Nephron progenitor cell (in vitro differentiated cells): ENCODE results near the gene PLXNA2.

ENCODE experiments used
- DNase-seq: peaks from one replicate; pipeline ENCODE4 v3.0.0; 2021
- H3K27ac Mint-ChIP-seq: 2 replicates; pipeline ENCODE4 v1.8.0; 2021; ENCODE audit warnings: mild to moderate bottlenecking, moderate library complexity, mixed read lengths
- H3K27me3 Mint-ChIP-seq: 2 replicates; pipeline ENCODE4 v1.8.0; 2021; ENCODE audit warnings: mild to moderate bottlenecking, low read depth, mixed read lengths; ENCODE audit not compliant: poor library complexity
- H3K36me3 Mint-ChIP-seq: 2 replicates; pipeline ENCODE4 v1.8.0; 2021; ENCODE audit warnings: low read depth, mixed read lengths
- H3K4me1 Mint-ChIP-seq: 2 replicates; pipeline ENCODE4 v1.8.0; 2021; ENCODE audit warnings: mixed read lengths
- H3K4me3 Mint-ChIP-seq: 2 replicates; pipeline ENCODE4 v1.8.0; 2021; ENCODE audit warnings: mild to moderate bottlenecking, moderate library complexity, mixed read lengths
- H3K9me3 Mint-ChIP-seq: 2 replicates; pipeline ENCODE4 v1.8.0; 2021; ENCODE audit warnings: mild to moderate bottlenecking, moderate library complexity, mixed read lengths
- CTCF ChIP-seq: fragments of 200-600 bp; sonication (generic); IDR thresholded peaks from 2 replicates; pipeline ENCODE4 v1.5.0; 2021; ENCODE audit warnings: antibody characterized with exemption

The PLXNA2 gene

GRCh38 chr1:208008534-208008933 is 235.7 kb downstream of the PLXNA2 start:
- H3K4me1 Mint-ChIP-seq, result peaks cover 16% of the 10 kb centered on the region
- H3K9me3 Mint-ChIP-seq, result peaks cover 8% of the 10 kb centered on the region
- H3K36me3 Mint-ChIP-seq, result no peaks in the 10 kb centered on the region

GRCh38 chr1:208007938-208008342 is 236.2 kb downstream of the PLXNA2 start:
- no peaks in the 10 kb centered on the region for H3K36me3 Mint-ChIP-seq
- peaks cover 20% of the 10 kb centered on the region for H3K27me3 Mint-ChIP-seq
- H3K4me1 Mint-ChIP-seq, result peaks cover 16% of the 10 kb centered on the region
- DNase-seq, result no peak
- peaks cover 8% of the 10 kb centered on the region for H3K9me3 Mint-ChIP-seq
- H3K27ac Mint-ChIP-seq, result no peak overlapping the region
- no peak for TF ChIP-seq CTCF
- H3K4me3 Mint-ChIP-seq, result no peak overlapping the region

More at GRCh38 chr1:208008534-208008933, 235.7 kb downstream of the PLXNA2 start:
- DNase-seq, result no peak
- no peak overlapping the region for H3K4me3 Mint-ChIP-seq
- H3K27ac Mint-ChIP-seq, result no peak overlapping the region
- H3K27me3 Mint-ChIP-seq, result peaks cover 23% of the 10 kb centered on the region
- no peak for TF ChIP-seq CTCF

- no peak for TF ChIP-seq CTCF
- Mint-ChIP-seq H3K4me1 (peaks cover 16% of the 10 kb centered on the region), H3K4me3 (no peak overlapping the region)
Observed at GRCh38 chr1:208007319-208007937, 236.8 kb downstream of the PLXNA2 start.

GRCh38 chr1:208006258-208006920 is 237.8 kb downstream of the PLXNA2 start:
- no peaks in the 10 kb centered on the region for H3K36me3 Mint-ChIP-seq
- no peak overlapping the region for H3K4me3 Mint-ChIP-seq
- peaks cover 16% of the 10 kb centered on the region for H3K4me1 Mint-ChIP-seq
- TF ChIP-seq CTCF, result no peak
- peaks cover 24% of the 10 kb centered on the region for H3K27me3 Mint-ChIP-seq
- H3K27ac Mint-ChIP-seq, result no peak overlapping the region
- no peak for DNase-seq
- peaks cover 16% of the 10 kb centered on the region for H3K9me3 Mint-ChIP-seq

More at GRCh38 chr1:208007319-208007937, 236.8 kb downstream of the PLXNA2 start:
- Mint-ChIP-seq H3K27ac (no peak overlapping the region), H3K9me3 (peaks cover 8% of the 10 kb centered on the region), H3K27me3 (peaks cover 20% of the 10 kb centered on the region), H3K36me3 (no peaks in the 10 kb centered on the region)
- no peak for DNase-seq

- no peak for DNase-seq
- H3K27me3 Mint-ChIP-seq, result peaks cover 27% of the 10 kb centered on the region
- peaks cover 19% of the 10 kb centered on the region for H3K9me3 Mint-ChIP-seq
- H3K4me3 Mint-ChIP-seq, result no peak overlapping the region
- no peak for TF ChIP-seq CTCF
- no peaks in the 10 kb centered on the region for H3K36me3 Mint-ChIP-seq
- H3K4me1 Mint-ChIP-seq, result peaks cover 13% of the 10 kb centered on the region
- H3K27ac Mint-ChIP-seq, result no peak overlapping the region
Observed at GRCh38 chr1:208004851-208005250, 239.3 kb downstream of the PLXNA2 start.

GRCh38 chr1:208003241-208003640 is 240.9 kb downstream of the PLXNA2 start:
- peaks cover 10% of the 10 kb centered on the region for H3K4me1 Mint-ChIP-seq
- DNase-seq, result no peak
- no peak overlapping the region for H3K27ac Mint-ChIP-seq
- peaks cover 19% of the 10 kb centered on the region for H3K9me3 Mint-ChIP-seq
- H3K36me3 Mint-ChIP-seq, result no peaks in the 10 kb centered on the region
- H3K27me3 Mint-ChIP-seq, result peaks cover 30% of the 10 kb centered on the region
- H3K4me3 Mint-ChIP-seq, result no peak overlapping the region
- TF ChIP-seq CTCF, result no peak
